HEK293T (cell line): ENCODE measurements around the gene ARF4.
"Not testable (repeated sequence)": the region's sequence is repeated elsewhere in the genome, so short reads cannot be mapped to it uniquely, and the experiment has no call there.

Source experiments
- CTCF ChIA-PET: fragments of 350-600 bp; formaldehyde crosslinking; extraction: SDS; loops from one replicate; lab custom pipeline; 2021; ENCODE audit warnings: antibody characterized with exemption, inconsistent platforms; lab: Yijun Ruan, JAX
- POLR2A ChIA-PET: fragments of 350-600 bp; formaldehyde crosslinking; extraction: SDS; loops from one replicate; lab custom pipeline; 2020; ENCODE audit warnings: antibody characterized with exemption, inconsistent platforms; lab: Yijun Ruan, JAX
- DNase-seq: peaks from one replicate; pipeline ENCODE4 v3.0.0; 2012; ENCODE audit warnings: mixed read lengths; ENCODE audit errors: extremely low spot score
- ARNT ChIP-seq: fragments of 450-650 bp; IDR thresholded peaks from 2 replicates; pipeline ENCODE4 v1.6.1; 2017; ENCODE audit warnings: mild to moderate bottlenecking
- BHLHE40 ChIP-seq: fragments of 450-650 bp; IDR thresholded peaks from 2 replicates; pipeline ENCODE4 v1.6.1; 2016; ENCODE audit warnings: mild to moderate bottlenecking, moderate library complexity, borderline replicate concordance
- CTBP1 ChIP-seq: fragments of 450-650 bp; IDR thresholded peaks from 2 replicates; pipeline ENCODE4 v1.6.1; 2016; ENCODE audit warnings: borderline replicate concordance
- ELF4 ChIP-seq: fragments of 450-650 bp; IDR thresholded peaks from 2 replicates; pipeline ENCODE4 v1.6.1; 2017; ENCODE audit warnings: antibody characterized with exemption
- FOXA1 ChIP-seq: fragments of 450-650 bp; IDR thresholded peaks from 2 replicates; pipeline ENCODE4 v1.6.1; 2016; ENCODE audit warnings: mild to moderate bottlenecking
- FOXK2 ChIP-seq: fragments of 450-650 bp; IDR thresholded peaks from 2 replicates; pipeline ENCODE4 v1.6.1; 2016; ENCODE audit warnings: mild to moderate bottlenecking
- FOXM1 ChIP-seq: fragments of 450-650 bp; IDR thresholded peaks from 2 replicates; pipeline ENCODE4 v1.6.1; 2017; ENCODE audit warnings: mild to moderate bottlenecking, borderline replicate concordance
- HDGF ChIP-seq: fragments of 450-650 bp; IDR thresholded peaks from 2 replicates; pipeline ENCODE4 v1.6.1; 2017; ENCODE audit warnings: antibody characterized with exemption, borderline replicate concordance
- L3MBTL2 ChIP-seq: fragments of 450-650 bp; conservative IDR thresholded peaks from 2 replicates; pipeline ENCODE4 v1.6.1; 2016; ENCODE audit warnings: mild to moderate bottlenecking
- LEF1 ChIP-seq: fragments of 450-650 bp; IDR thresholded peaks from 2 replicates; pipeline ENCODE4 v1.6.1; 2017; ENCODE audit warnings: mild to moderate bottlenecking, borderline replicate concordance
- NFRKB ChIP-seq: fragments of 450-650 bp; IDR thresholded peaks from 2 replicates; pipeline ENCODE4 v1.6.1; 2016; ENCODE audit warnings: mild to moderate bottlenecking, moderate library complexity
- PKNOX1 ChIP-seq: fragments of 450-650 bp; IDR thresholded peaks from 2 replicates; pipeline ENCODE4 v1.6.1; 2016
- SP1 ChIP-seq: fragments of 450-650 bp; IDR thresholded peaks from 2 replicates; pipeline ENCODE4 v1.6.1; 2017
- SUZ12 ChIP-seq: fragments of 450-650 bp; IDR thresholded peaks from 2 replicates; pipeline ENCODE4 v1.6.1; 2016; ENCODE audit warnings: mild to moderate bottlenecking
- TARDBP ChIP-seq: fragments of 450-650 bp; IDR thresholded peaks from 2 replicates; pipeline ENCODE4 v1.6.1; 2016
- ZNF384 ChIP-seq: fragments of 450-650 bp; IDR thresholded peaks from 2 replicates; pipeline ENCODE4 v1.6.1; 2016

The ARF4 gene

GRCh38 chr3:57622362-57622761 lies 25.2 kb upstream of the ARF4 start:
- DNase-seq, result no peak
- ChIA-PET CTCF (no interaction called here), POLR2A (no interaction called here)
- no peak for TF ChIP-seq BHLHE40
- no peak for TF ChIP-seq FOXK2
- no peak for TF ChIP-seq SP1
- no peak for TF ChIP-seq LEF1
- TF ChIP-seq HDGF, result no peak
- no peak for TF ChIP-seq FOXM1
- TF ChIP-seq ZNF384, result no peak
- TF ChIP-seq PKNOX1, result no peak
- no peak for TF ChIP-seq ARNT
- TF ChIP-seq NFRKB, result no peak
- TF ChIP-seq TARDBP, result no peak
- TF ChIP-seq ELF4, result no peak
- TF ChIP-seq SUZ12, result no peak

GRCh38 chr3:57617739-57618138 lies 20.6 kb upstream of the ARF4 start:
- CTCF ChIA-PET, result no interaction called here
- TF ChIP-seq ELF4 (no peak), ARNT (no peak)
- no peak for DNase-seq
- POLR2A ChIA-PET, result no interaction called here

- POLR2A ChIA-PET, result no interaction called here
- CTCF ChIA-PET, result no interaction called here
- TF ChIP-seq FOXA1 (no peak), BHLHE40 (no peak), LEF1 (no peak), L3MBTL2 (no peak), FOXM1 (no peak), SUZ12 (no peak), ARNT (no peak), PKNOX1 (no peak), FOXK2 (no peak), SP1 (no peak), HDGF (no peak), TARDBP (no peak), CTBP1 (no peak), ZNF384 (no peak), ELF4 (no peak), NFRKB (no peak)
These were observed 19.1 kb upstream of the ARF4 start for GRCh38 chr3:57616233-57616632.

GRCh38 chr3:57611870-57612269 lies 14.7 kb upstream of the ARF4 start:
- DNase-seq, CTCF ChIA-PET: not testable (repeated sequence)
- POLR2A ChIA-PET, result interaction anchor here (0.7 kb wide), 1 partner anchor 152 kb away, joined by 3 read pairs; no protein-coding TSS in a partner anchor

More at GRCh38 chr3:57616233-57616632, 19.1 kb upstream of the ARF4 start:
- DNase-seq, result no peak

GRCh38 chr3:57605683-57606082 lies 8.5 kb upstream of the ARF4 start:
- TF ChIP-seq ZNF384 (no peak), ARNT (no peak), HDGF (no peak), SUZ12 (no peak), CTBP1 (no peak)
- POLR2A ChIA-PET, result no interaction called here
- CTCF ChIA-PET, result no interaction called here
- DNase-seq, result no peak

- ChIA-PET POLR2A (no interaction called here), CTCF (no interaction called here)
- DNase-seq, result no peak
- TF ChIP-seq ARNT (no peak), PKNOX1 (no peak), ELF4 (no peak), SUZ12 (no peak), HDGF (no peak), L3MBTL2 (no peak), ZNF384 (no peak)
These were observed 7.8 kb upstream of the ARF4 start for GRCh38 chr3:57604971-57605370.

GRCh38 chr3:57600195-57600594 lies 3.1 kb upstream of the ARF4 start:
- no peak for DNase-seq
- TF ChIP-seq FOXM1 (no peak), L3MBTL2 (no peak), PKNOX1 (no peak), ELF4 (no peak), LEF1 (no peak), FOXA1 (no peak), ARNT (no peak), FOXK2 (no peak), BHLHE40 (no peak), ZNF384 (no peak), TARDBP (no peak), CTBP1 (no peak), SP1 (no peak), HDGF (no peak), SUZ12 (no peak), NFRKB (no peak)
- CTCF ChIA-PET, result no interaction called here
- POLR2A ChIA-PET, result no interaction called here
